Astrocyte of the cerebellum (primary cell): Measurements from ENCODE around the gene S100A14.

ENCODE experiments used
- DNase-seq: peaks from one replicate; pipeline ENCODE4 v3.0.0-alpha.2; 2011; ENCODE audit warnings: low read depth
- H3K4me3 ChIP-seq: 2 replicates; pipeline ENCODE4 v1.5.1; 2011; ENCODE audit warnings: mild to moderate bottlenecking, low read depth, low read length, moderate library complexity
- CTCF ChIP-seq: IDR thresholded peaks from 2 replicates; pipeline ENCODE4 v1.5.1; 2012; ENCODE audit warnings: low read length, low read depth, moderate library complexity, mild to moderate bottlenecking; ENCODE audit errors: missing control alignments
- in situ Hi-C: cut with HindIII; loops from 2 replicates; pipeline ENCODE4 v1.10.0; 2017; ENCODE audit warnings: low sequenced_read_pairs

S100A14 gene

DNA sequence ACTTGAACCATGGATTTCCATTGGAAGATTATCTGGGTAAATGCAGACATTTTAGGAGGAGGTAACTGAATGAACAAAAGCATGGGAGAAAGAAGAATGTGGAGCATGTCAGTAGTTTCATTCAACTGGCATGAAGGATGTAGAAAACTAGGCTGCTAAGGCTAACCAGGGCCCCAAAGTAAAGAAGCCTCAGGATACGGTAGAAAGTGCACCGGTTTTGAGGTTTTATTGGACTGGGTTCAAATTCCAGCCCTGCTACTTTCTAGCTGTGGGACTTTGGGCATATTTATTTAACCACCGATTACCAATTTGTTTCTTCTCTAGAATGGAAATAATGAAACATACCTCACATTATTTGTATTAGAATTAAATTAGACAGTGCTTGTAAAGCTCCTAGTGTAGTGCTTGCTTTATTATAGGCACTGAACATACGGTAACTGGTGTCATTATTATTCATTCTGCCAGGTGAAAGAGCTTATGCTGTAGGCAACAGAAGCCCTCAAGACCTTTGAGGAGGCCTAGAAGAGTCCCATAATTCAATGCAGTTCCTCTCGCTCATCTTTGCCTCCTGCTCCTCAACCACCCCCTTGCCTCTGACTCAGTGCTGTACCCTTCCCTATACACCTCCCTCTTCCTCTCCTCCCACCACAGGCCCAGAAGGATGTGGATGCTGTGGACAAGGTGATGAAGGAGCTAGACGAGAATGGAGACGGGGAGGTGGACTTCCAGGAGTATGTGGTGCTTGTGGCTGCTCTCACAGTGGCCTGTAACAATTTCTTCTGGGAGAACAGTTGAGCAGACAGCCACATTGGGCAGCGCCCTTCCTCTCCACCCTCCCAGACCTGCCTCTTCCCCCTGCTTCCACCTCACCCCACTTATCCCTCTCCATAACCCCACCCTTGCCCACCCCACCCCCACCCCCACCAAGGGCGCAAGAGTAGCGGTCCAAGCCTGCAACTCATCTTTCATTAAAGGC lies 15.2 kb upstream of the S100A14 start:
- no peak for TF ChIP-seq CTCF
- in situ Hi-C loops: no loop called here
- peak; percentile 19 for DNase-seq
- H3K4me3 ChIP-seq: no peak overlapping the region

GRCh38 chr1:153630384-153630783 lies 14.3 kb upstream of the S100A14 start:
- no peak for TF ChIP-seq CTCF
- in situ Hi-C loops: no loop called here

GRCh38 chr1:153629971-153630370 lies 13.8 kb upstream of the S100A14 start:
- H3K4me3 ChIP-seq: no peak overlapping the region
- no peak for TF ChIP-seq CTCF
- DNase-seq: no peak
- in situ Hi-C loops: no loop called here

More at GRCh38 chr1:153630384-153630783, 14.3 kb upstream of the S100A14 start:
- H3K4me3 ChIP-seq: no peak overlapping the region
- DNase-seq: no peak

DNA sequence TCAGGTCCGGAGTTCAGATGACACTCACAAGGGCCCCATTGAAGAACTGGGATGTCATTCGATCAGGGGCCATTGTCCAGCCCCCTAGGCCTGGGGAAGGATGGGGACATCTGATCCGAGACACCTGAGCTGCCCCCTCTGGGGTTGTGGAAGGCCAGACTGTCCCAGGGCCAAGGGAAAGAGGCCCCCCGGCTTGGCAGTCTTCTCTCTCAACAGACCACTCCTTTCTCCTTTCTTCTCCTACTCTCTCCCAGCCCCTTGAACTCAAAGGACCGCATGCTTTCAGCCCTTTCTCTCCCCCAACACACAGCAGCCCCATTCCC lies 13.2 kb upstream of the S100A14 start:
- no peak overlapping the region for H3K4me3 ChIP-seq
- DNase-seq: no peak
- in situ Hi-C loops: no loop called here
- TF ChIP-seq CTCF: no peak

DNA sequence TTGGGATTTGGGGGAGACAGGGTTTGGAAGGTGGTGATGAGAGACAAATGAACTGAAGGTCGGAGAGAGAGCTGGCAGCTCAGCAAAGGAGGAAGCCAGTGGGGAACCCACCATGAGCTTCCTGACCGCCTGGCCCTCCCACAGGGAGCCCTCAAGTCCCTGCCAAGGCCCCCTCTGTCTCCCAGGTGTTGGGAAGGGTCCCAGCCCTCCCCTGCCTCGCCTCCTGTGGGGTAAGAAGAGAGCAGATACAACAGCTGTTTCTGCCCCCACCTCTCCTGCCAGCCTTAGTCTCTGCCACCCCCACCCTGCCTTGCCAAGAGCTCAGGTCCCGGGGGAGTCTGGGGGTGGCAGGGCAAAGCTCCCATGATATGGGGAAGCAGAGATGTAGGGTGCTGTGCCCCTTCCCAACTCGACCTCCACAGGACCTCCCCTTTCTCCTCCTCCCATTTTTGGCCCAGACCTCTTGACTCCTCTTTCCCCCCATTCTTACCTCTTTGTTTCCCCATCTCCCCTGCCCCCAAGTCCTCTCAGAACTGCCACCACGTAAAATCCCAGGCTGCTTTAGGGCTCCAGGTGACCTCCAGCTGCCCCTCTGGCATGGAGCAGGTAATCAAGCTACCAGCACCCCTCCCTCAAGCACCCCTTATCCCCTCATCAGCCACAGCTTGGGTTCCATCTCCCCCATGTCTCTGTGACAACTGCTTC lies 12.7 kb upstream of the S100A14 start:
- H3K4me3 ChIP-seq: no peak overlapping the region
- DNase-seq: no peak
- TF ChIP-seq CTCF: no peak
- in situ Hi-C loops: no loop called here

GRCh38 chr1:153627715-153628626 lies 11.8 kb upstream of the S100A14 start, which contains the start of gene S100A1:
TSS of gene S100A1 (plus strand) at chr1:153628434. CDS start at chr1:153630522, 2,088 bp downstream.
- TF ChIP-seq CTCF: no peak
- no peak for DNase-seq
- peak within 1 kb of the TSS; percentile 59 for H3K4me3 ChIP-seq
- in situ Hi-C loops: no loop called here
